Measurements from ENCODE around the gene LYSMD2. TPM values are rescaled to one million over a fixed set of nuclear protein-coding genes. Genes with fewer than 3 reads are reported as not detected.

Gene LYSMD2
- total RNA-seq, 1 donor from 2014 or later: 4.2 TPM

- no peak for TF ChIP-seq CTCF (IDR thresholded peaks at IDR 0.05; ENCODE audit: insufficient read depth, low read length, severe bottlenecking)
Observed at GRCh38 chr15:51751697-51752683, 14.5 kb upstream of the LYSMD2 start.

GRCh38 chr15:51750792-51751696 lies 13.6 kb upstream of the LYSMD2 start, which contains the start of gene TMOD2:
TMOD2 (plus strand) TSS chr15:51751597; CDS start chr15:51766442, 14,845 bp downstream.
- Histone ChIP-seq H3K4me3 (ENCODE audit: low read depth, low read length) (peak within 1 kb of the TSS; percentile 49), H3K27me3 (ENCODE audit: control insufficient read depth, insufficient read depth, low read length) (peaks cover 5% of the 10 kb centered on the region), H3K36me3 (ENCODE audit: control insufficient read depth, insufficient read depth, low read length) (no peaks in the 10 kb centered on the region)
- DNase-seq (ENCODE audit: low read depth): peak; percentile 48
- no peak for TF ChIP-seq CTCF (IDR thresholded peaks at IDR 0.05; ENCODE audit: insufficient read depth, low read length, severe bottlenecking)
- FAIRE-seq: no peak

More at GRCh38 chr15:51751697-51752683, 14.5 kb upstream of the LYSMD2 start:
- DNase-seq (ENCODE audit: low read depth) (peak; percentile 44), FAIRE-seq (no peak)
- H3K4me3 ChIP-seq (ENCODE audit: low read depth, low read length): peak overlapping the region; percentile 49
- no peaks in the 10 kb centered on the region for H3K36me3 ChIP-seq (ENCODE audit: control insufficient read depth, insufficient read depth, low read length)
- H3K27me3 ChIP-seq (ENCODE audit: control insufficient read depth, insufficient read depth, low read length): peaks cover 5% of the 10 kb centered on the region

GRCh38 chr15:51750186-51750585 lies 12.7 kb upstream of the LYSMD2 start:
- FAIRE-seq (no peak), DNase-seq (ENCODE audit: low read depth) (no peak)
- Histone ChIP-seq H3K27me3 (ENCODE audit: control insufficient read depth, insufficient read depth, low read length) (peaks cover 5% of the 10 kb centered on the region), H3K36me3 (ENCODE audit: control insufficient read depth, insufficient read depth, low read length) (no peaks in the 10 kb centered on the region), H3K4me3 (ENCODE audit: low read depth, low read length) (no peak overlapping the region)
- TF ChIP-seq CTCF (IDR thresholded peaks at IDR 0.05; ENCODE audit: insufficient read depth, low read length, severe bottlenecking): no peak

- DNase-seq (ENCODE audit: low read depth) (no peak), FAIRE-seq (no peak)
- Histone ChIP-seq H3K4me3 (ENCODE audit: low read depth, low read length) (no peak overlapping the region), H3K27me3 (ENCODE audit: control insufficient read depth, insufficient read depth, low read length) (peaks cover 5% of the 10 kb centered on the region), H3K36me3 (ENCODE audit: control insufficient read depth, insufficient read depth, low read length) (no peaks in the 10 kb centered on the region)
- TF ChIP-seq CTCF (IDR thresholded peaks at IDR 0.05; ENCODE audit: insufficient read depth, low read length, severe bottlenecking): no peak
Observed at GRCh38 chr15:51749307-51749706, 11.9 kb upstream of the LYSMD2 start.

- no peak overlapping the region for H3K4me3 ChIP-seq (ENCODE audit: low read depth, low read length)
- no peaks in the 10 kb centered on the region for H3K36me3 ChIP-seq (ENCODE audit: control insufficient read depth, insufficient read depth, low read length)
- FAIRE-seq (no peak), DNase-seq (ENCODE audit: low read depth) (peak; percentile 97)
- TF ChIP-seq CTCF (IDR thresholded peaks at IDR 0.05; ENCODE audit: insufficient read depth, low read length, severe bottlenecking): no peak
- no peaks in the 10 kb centered on the region for H3K27me3 ChIP-seq (ENCODE audit: control insufficient read depth, insufficient read depth, low read length)
Observed at GRCh38 chr15:51739061-51739712, 1.7 kb upstream of the LYSMD2 start.

Data from bronchial epithelial cell (primary cell).